Measurements from ENCODE around the gene NTRK1.

DNA sequence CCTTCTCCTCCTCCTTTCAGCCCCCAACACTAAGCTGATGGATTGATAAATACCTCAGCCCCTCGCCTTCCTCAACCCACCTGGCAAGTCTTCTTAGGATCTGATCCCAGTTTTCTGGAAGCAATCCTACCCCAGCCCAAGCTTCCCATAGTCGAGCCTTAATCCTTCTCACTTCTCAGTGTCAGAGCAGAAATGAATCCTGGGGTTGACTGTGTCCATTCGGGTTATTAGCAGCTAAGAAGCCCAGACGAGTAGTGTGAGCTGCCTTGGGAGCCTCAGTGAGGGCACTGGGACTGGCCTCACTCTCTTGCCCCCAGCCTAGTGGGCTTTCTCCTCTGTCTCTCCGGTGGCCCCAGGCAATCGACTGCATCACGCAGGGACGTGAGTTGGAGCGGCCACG, 20.4 kb downstream of the NTRK1 start:
- TF ChIP-seq, protein P1, sequence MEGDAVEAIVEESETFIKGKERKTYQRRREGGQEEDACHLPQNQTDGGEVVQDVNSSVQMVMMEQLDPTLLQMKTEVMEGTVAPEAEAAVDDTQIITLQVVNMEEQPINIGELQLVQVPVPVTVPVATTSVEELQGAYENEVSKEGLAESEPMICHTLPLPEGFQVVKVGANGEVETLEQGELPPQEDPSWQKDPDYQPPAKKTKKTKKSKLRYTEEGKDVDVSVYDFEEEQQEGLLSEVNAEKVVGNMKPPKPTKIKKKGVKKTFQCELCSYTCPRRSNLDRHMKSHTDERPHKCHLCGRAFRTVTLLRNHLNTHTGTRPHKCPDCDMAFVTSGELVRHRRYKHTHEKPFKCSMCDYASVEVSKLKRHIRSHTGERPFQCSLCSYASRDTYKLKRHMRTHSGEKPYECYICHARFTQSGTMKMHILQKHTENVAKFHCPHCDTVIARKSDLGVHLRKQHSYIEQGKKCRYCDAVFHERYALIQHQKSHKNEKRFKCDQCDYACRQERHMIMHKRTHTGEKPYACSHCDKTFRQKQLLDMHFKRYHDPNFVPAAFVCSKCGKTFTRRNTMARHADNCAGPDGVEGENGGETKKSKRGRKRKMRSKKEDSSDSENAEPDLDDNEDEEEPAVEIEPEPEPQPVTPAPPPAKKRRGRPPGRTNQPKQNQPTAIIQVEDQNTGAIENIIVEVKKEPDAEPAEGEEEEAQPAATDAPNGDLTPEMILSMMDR (IDR thresholded peaks at IDR 0.05): no peak
- TF ChIP-seq POLR2A (IDR thresholded peaks at IDR 0.05): no peak
